DMS53 treated with DMSO at 0.1 percent for 48 hours (cell line): ENCODE data around the gene SCAF1.
"Not testable (repeated sequence)": the region's sequence is repeated elsewhere in the genome, so short reads cannot be mapped to it uniquely, and the experiment has no call there.

Experiments
- DNase-seq: peaks from one replicate; lab custom pipeline; 2025; ENCODE audit not compliant: unreplicated experiment; lab: John Stamatoyannopoulos, UW

SCAF1 gene

GRCh38 chr19:49613374-49613773, 28.6 kb upstream of the SCAF1 start:
- no peak for DNase-seq

DNA sequence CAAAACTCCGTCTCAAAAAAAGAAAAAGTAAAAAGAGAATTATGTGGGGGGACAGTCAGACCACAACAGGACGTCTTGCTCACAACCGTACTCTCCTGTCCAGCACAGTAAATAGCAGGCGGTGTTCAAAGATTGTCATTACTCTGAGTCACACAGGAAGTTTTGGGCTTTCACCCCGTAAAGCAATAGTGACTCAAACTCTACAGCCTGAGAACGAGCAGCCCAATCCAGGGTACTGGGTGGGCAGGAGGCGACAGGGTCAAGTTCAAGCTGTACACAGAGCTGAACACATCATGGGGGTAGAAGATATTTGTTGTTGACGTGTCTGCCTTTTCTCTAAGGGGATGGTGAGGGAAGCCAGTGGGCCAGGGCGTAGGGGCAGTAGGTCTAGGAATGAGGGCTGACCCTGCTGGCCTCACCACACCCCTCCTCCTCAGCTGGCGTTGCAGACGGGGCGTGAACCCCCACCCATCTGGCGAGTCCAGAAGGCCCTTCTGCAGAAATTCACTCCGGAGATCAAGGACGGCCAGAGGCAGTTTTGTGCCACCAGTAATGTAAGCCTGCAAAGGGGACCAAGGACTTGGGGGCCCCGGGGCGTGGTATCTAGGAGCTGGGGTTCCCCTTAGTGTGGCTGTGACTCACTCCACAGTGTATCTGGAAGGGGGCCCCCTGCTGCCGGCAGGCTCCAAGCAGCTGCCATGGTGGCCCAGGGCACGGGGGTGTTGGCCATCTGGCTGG, 27.7 kb upstream of the SCAF1 start:
- no peak for DNase-seq

DNA sequence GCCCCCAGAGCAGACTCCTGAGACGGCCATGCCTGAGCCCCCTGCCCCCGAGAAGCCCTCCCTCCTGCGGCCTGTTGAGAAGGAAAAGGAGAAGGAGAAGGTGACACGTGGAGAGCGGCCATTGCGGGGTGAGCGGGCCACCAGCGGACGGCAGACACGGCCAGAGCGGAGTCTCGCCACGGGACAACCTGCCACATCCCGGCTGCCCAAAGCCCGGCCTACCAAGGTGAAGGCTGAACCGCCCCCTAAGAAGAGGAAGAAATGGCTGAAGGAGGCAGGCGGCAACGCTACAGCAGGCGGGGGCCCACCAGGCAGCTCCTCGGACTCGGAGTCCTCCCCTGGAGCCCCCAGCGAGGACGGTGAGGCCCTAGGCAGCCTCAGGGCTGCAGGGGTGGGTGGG, 26.1 kb upstream of the SCAF1 start:
- DNase-seq = no peak

GRCh38 chr19:49616532-49616931, 25.5 kb upstream of the SCAF1 start:
- DNase-seq = no peak

GRCh38 chr19:49616945-49617344, 25.1 kb upstream of the SCAF1 start:
- DNase-seq = no peak

DNA sequence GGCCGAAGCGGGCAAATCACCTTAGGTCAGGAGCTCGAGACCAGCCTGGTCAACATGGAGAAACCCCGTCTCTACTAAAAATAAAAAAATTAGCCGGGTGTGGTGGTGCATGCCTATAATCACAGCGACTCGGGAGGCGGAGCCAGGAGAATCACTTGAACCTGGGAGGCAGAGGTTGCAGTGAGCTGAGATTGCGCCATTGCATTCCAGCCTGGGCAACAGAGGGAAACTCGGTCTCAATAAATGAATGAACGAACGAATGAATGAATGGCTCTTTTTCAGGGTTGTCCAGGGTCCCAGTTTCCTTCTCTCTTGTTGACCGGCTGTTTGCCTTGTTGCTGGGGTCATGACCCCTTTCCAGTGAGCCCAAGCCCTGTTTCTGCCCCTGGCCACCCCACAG, 24.1 kb upstream of the SCAF1 start:
- DNase-seq = not testable (repeated sequence)

DNA sequence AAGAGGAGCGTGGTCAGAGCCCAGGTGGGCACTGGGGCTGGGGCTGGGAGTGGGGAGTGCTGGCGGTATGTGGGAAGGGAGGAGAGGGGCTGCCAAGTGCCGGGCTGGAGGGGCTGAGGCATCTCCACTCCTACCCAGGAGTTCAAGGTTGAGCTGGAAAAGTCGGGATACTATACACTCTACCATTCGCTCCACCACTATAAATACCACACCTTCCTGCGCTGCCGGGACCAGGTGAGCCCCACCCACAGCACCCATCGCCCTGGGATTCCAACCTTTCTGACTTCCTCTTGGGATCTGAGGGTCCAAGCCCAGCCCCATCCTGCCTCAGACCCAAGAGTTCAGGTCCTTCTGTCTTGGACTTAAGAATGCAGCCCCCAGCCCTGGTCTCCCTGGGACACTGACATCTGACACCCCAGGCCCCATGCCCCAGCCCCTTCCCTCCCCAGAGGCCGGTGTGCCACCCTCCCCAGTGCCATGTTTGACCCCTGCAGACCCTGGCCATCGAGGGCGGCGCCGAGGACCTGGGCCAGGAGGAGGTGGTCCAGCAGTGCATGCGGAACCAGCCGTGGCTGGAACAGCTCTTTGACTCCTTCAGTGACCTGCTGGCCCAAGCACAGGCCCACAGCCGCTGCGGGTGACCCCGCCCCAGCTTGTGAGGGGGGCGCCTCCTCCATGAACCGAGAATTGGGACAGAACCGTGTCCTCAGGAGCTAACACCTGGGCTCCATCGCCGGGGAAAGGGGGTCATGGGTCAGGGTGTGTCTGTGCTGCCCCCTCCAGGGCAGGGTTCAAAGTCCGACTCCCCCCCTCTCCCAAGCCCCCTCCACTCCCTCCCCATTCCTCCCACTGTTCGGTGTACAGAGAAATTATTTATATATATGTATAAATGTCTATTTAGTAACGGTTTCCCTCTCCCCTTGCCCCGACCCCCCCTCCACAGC, 16.8 kb upstream of the SCAF1 start:
- no peak for DNase-seq

GRCh38 chr19:49626226-49626625, 15.8 kb upstream of the SCAF1 start:
- no peak for DNase-seq

GRCh38 chr19:49629659-49630058, 12.3 kb upstream of the SCAF1 start:
- no peak for DNase-seq

- DNase-seq = no peak
These were observed 10.9 kb upstream of the SCAF1 start for GRCh38 chr19:49631014-49631588.

GRCh38 chr19:49631610-49632192, 10.3 kb upstream of the SCAF1 start:
- no peak for DNase-seq

- DNase-seq = no peak
These were observed 9.4 kb upstream of the SCAF1 start for GRCh38 chr19:49632576-49632975.

DNA sequence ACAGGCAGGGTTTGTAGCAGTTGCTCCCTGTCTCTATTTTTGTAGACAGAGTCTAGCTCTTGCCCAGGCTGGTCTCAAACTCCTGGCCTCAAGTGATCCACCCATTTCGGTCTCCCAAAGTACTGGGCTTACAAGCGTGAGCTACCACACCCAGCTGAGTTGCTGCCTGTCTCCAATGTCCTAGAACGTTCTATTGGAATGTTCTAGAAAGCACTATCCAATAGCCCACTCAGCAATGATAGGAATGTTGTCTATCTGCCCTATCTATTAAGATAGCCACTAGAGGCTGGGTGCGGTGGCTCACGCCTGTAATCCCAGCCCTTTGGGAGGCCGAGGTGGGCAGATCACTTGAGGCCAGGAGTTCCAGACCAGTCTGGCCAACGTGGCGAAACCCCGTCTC, 8.7 kb upstream of the SCAF1 start:
- not testable (repeated sequence) for DNase-seq

GRCh38 chr19:49635530-49636232, 6.3 kb upstream of the SCAF1 start:
- DNase-seq = no peak

DNA sequence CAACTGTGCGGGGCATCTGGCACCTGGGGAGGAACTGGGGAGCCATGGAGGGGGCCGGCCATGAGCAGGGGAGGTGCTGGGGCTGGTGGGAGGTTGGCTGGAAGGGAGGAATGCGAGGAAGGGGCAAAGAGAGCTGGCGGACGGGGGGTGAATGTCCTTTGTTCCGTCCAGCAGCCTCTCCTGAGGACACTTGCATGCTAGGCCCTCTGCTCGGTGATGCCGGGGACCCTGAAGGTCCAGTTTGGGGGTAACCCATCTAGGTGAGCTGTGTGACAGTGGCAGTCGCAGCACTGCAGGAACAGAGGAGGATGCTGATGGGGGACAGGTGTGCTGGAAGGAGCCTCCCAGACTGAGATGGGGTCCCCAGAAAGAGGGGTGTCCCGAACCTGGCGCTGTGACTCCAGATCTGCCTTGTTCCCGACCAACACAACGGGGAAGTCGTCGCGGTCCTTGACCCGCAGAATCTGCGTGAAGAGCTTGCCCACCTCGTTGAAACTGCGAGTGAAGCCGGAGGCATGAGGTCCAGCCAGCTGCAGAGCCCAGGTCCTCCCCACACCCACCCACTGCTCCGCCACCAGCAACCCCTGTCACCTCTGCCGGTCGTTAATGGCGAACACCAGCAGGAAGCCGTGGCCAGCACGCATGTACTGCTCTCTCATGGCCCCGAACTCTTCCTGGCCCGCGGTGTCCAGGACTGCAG, 5.6 kb upstream of the SCAF1 start:
- DNase-seq = no peak

DNA sequence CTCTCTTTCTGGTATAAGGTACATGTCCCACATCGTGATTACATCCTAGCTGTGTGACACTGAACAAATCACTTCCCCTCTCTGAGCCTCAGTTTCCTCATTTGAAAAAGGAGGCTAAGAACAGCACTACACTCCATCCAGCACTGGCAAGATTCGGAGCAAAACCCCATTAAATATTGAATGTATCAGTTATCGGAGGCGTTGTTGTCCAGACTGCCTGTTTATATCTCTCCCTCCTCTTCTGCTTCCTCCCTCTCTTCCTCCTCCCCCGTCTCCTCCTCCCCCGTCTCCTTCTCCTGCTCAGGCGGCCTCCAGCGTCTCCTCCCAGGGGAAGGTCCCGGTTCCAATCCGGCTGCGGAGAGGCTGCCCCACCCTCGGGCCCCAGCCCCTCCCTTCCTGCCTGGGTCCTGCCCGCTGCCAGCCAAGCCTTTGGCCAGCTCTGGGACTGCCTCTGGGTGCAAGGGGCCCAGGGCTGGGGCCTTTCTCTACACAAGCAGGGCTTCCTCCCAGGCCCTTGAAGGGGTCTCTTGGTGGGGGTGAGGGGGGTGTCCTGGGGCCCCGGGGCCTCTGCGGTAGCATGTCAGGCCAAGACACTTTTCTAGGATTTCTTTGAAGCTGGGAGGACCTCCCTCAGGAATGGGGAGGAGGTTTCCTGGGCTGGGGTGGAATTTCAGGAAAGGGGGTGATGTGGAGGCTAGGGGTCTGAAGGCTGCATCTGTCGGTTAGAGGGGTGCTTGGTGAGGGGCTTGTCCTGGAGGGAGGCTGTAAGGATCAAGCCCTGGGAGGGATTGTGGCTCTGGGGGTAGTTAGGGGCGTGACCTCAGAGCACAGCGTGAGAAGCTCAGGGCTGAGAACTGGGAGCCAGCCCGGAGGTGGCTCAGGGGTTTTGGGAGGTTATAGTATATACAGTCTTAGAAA, 3.9 kb upstream of the SCAF1 start:
- DNase-seq = no peak

DNA sequence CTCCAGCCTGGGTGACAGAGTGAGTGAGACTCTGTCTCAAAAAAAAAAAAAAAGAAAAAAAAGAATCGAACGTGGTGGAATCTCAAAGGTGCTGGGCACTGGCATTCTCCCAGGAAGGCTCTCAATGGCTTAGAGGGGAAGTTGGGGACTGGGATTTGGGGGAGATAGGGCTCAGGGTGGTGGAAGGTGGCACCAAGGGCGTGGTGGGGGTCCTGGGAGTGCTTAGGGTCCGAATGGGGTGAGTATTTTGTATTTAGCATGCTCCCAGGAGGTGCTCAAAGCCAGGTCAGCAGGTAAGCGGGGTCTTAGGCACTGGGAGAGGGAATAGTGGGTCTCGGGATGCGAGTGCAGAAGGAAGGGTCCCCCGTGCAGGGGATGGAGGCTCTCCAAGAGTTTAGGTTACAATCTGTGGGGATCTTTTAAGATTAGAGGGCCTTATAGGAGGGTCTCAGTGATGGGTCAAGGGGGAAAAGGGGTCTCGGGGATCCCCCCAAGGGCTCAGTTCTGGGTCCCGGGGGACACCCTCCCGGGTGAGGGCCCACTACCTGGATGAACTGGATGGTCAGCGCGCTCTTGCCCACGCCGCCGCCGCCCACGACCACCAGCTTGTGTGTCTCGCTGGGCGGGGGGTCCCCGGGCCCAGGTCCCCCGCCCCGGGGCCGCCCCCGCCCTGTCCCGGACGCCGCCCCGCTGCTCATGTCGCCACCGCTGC, 2.5 kb upstream of the SCAF1 start:
- DNase-seq = no peak

DNA sequence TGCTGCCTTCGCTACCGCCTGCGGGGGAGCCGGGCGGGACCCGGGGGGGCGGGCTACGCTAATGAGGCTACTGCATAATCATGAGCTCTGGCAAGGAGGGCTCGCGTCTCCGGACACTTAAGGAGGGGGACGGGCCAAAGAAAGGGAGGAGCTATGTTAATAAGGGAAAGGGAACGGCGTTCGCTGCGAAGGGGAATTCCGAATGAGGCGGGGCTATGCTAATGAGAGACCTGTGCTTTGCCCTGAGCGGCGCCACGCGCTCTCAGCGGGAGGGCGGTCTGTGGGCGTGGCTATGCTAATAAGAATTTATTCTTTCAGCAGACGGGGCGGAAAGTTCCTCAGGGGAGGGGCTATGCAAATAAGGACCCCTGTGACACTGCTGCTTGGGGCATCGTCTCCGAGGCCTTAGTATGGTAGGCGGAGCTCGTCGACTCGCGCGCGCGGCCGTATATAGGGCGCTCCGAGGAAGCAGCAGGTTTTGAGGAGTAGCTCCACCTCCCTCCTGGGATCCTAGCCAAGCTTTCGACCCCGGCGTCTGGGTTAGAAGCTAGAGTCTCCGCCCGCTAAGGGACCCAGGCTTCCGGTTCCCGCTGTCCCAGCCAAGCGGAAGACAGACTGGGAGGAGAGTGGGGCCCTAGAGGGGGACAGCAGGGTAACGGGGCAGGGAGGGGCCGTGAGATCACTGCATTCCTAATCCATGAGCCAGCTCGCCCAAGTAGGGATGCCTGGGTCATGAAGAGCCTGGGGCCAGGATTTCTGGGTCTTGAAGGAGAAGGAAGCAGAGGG, 1.7 kb upstream of the SCAF1 start, which contains the start of gene RRAS:
Gene RRAS, minus strand, starts transcription at position 31 of the 786 bp plus-strand sequence. CDS start 45 bp downstream, outside the sequence.
- peak; percentile 99 for DNase-seq
